ENCODE measurements around the gene COL8A2. TPM values are rescaled to one million over a fixed set of nuclear protein-coding genes. Genes with fewer than 3 reads are reported as not detected.

COL8A2 gene
- total RNA-seq, 1 experiment from 2014 or later, result 0.24 TPM

DNA sequence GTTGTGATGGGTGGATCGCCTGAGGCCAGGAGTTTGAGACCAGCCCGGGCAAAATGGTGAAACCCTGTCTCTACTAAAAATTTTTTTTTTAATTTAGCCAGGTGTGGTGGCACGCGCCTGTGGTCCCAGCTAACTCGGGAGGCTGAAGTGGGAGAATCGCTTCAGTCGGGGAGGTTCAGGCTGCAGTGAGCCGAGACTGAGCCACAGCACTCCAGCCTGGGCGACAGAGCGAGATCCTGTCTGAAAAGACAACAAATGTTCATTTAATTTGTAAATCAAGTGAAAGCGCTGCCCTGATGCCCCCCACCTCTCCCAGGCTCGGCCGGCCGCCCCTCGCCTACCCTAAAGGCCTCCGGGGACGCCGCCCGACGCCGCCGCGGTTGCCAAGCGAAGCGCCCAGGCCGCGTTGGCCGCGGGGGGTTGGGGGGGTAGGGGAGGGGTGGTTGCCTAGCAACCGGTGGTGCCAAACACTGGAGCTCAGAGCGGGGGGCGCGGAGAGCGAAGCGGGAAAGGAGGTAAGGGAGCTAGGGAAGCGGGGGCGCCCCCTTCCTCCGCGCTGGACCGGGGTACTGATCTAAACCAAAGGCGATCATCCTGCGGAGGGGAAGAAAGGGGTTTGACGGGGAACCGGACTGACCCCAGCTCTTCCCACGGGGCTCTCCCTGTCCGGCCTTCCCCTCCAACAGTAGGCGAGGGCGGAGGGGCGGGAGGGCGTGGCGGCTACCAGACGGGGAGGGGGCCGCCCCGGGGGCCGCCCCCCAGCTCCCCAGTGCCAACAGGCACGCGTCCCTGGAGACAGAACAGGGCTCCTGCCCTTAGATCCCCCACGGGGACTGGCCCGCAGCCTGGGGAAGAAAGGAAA is 41.2 kb downstream of the COL8A2 start, which contains the start of gene TEKT2:
TEKT2 (plus strand) TSS at position 460 of the 862 bp plus-strand sequence. CDS start 828 bp downstream, outside the sequence.
- ChIA-PET CTCF (interaction anchor here (0.5 kb wide), 1 partner anchor 194 kb away, joined by 6 read pairs; no protein-coding TSS in a partner anchor), POLR2A (ENCODE audit: low non-redundant PET) (interaction anchor here (0.6 kb wide), 1 partner anchor 380 kb away, joined by 4 read pairs; the partner anchor contains the start of gene MRPS15)
- TF ChIP-seq EZH2 (IDR thresholded peaks at IDR 0.05; ENCODE audit: borderline replicate concordance, low read depth, low read length, poor library complexity, severe bottlenecking), result no peak
- TF ChIP-seq, protein P1, sequence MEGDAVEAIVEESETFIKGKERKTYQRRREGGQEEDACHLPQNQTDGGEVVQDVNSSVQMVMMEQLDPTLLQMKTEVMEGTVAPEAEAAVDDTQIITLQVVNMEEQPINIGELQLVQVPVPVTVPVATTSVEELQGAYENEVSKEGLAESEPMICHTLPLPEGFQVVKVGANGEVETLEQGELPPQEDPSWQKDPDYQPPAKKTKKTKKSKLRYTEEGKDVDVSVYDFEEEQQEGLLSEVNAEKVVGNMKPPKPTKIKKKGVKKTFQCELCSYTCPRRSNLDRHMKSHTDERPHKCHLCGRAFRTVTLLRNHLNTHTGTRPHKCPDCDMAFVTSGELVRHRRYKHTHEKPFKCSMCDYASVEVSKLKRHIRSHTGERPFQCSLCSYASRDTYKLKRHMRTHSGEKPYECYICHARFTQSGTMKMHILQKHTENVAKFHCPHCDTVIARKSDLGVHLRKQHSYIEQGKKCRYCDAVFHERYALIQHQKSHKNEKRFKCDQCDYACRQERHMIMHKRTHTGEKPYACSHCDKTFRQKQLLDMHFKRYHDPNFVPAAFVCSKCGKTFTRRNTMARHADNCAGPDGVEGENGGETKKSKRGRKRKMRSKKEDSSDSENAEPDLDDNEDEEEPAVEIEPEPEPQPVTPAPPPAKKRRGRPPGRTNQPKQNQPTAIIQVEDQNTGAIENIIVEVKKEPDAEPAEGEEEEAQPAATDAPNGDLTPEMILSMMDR (conservative IDR thresholded peaks at IDR 0.05; ENCODE audit: low read depth, low read length), result no peak
- BruUV-seq (replicated peaks), result no TSS peak
- H3K9me3 ChIP-seq (ENCODE audit: low read depth, low read length, poor library complexity, severe bottlenecking), result no peaks in the 10 kb centered on the region
- H3K27me3 ChIP-seq (replicated peaks; ENCODE audit: insufficient read depth, low read depth, low read length, poor library complexity), result no peaks in the 10 kb centered on the region
- H3K4me1 ChIP-seq (ENCODE audit: insufficient read depth, low read length, poor library complexity, severe bottlenecking), result no peaks in the 10 kb centered on the region
- H3K4me3 ChIP-seq (ENCODE audit: low read depth, low read length, poor library complexity, severe bottlenecking), result peak within 1 kb of the TSS; percentile 57
- peak within 1 kb of the TSS; percentile 64 for H3K27ac ChIP-seq (ENCODE audit: low read depth, low read length, poor library complexity, severe bottlenecking)
- intact Hi-C loops (cut with micrococcal nuclease; ENCODE audit: unreplicated experiment), result no loop called here
- peak; percentile 84 for DNase-seq (ENCODE audit: low spot score)
- H3K36me3 ChIP-seq (ENCODE audit: insufficient read depth, low read length, poor library complexity, severe bottlenecking), result no peaks in the 10 kb centered on the region

DNA sequence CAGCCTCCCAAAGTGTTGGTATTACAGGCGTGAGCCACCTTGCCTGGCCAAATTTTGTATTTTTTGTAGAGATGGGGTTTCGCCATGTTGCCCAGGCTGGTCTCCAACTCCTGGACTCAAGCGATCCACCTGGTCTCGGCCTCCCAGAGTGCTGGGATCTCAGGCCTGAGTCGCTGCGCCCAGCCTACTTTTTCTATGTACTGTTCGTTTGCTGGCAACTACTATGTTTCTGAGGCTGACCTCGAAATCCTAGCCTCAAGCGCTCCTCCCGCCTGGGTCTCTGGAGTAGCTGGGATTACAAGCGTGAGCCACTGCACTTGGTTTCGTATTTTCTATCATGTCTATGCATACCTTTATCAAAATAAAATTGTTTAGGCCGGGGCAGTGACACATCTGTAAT is 41.8 kb downstream of the COL8A2 start:
- TF ChIP-seq, protein P1 (conservative IDR thresholded peaks at IDR 0.05; ENCODE audit: low read depth, low read length), result no peak
- DNase-seq (ENCODE audit: low spot score), result no peak
- no peaks in the 10 kb centered on the region for H3K4me1 ChIP-seq (ENCODE audit: insufficient read depth, low read length, poor library complexity, severe bottlenecking)
- no peaks in the 10 kb centered on the region for H3K27me3 ChIP-seq (replicated peaks; ENCODE audit: insufficient read depth, low read depth, low read length, poor library complexity)
- intact Hi-C loops (cut with micrococcal nuclease; ENCODE audit: unreplicated experiment), result no loop called here
- BruUV-seq (replicated peaks), result no TSS peak
- ChIA-PET CTCF (interaction anchor here (0.5 kb wide), 1 partner anchor 194 kb away, joined by 6 read pairs; no protein-coding TSS in a partner anchor), POLR2A (ENCODE audit: low non-redundant PET) (no interaction called here)
- no peaks in the 10 kb centered on the region for H3K36me3 ChIP-seq (ENCODE audit: insufficient read depth, low read length, poor library complexity, severe bottlenecking)
- no peaks in the 10 kb centered on the region for H3K9me3 ChIP-seq (ENCODE audit: low read depth, low read length, poor library complexity, severe bottlenecking)
- no peak overlapping the region for H3K27ac ChIP-seq (ENCODE audit: low read depth, low read length, poor library complexity, severe bottlenecking)
- H3K4me3 ChIP-seq (ENCODE audit: low read depth, low read length, poor library complexity, severe bottlenecking), result no peak overlapping the region

- Histone ChIP-seq H3K27ac (ENCODE audit: low read depth, low read length, poor library complexity, severe bottlenecking) (no peak overlapping the region), H3K27me3 (replicated peaks; ENCODE audit: insufficient read depth, low read depth, low read length, poor library complexity) (no peaks in the 10 kb centered on the region), H3K9me3 (ENCODE audit: low read depth, low read length, poor library complexity, severe bottlenecking) (no peaks in the 10 kb centered on the region), H3K4me3 (ENCODE audit: low read depth, low read length, poor library complexity, severe bottlenecking) (no peak overlapping the region), H3K4me1 (ENCODE audit: insufficient read depth, low read length, poor library complexity, severe bottlenecking) (no peaks in the 10 kb centered on the region), H3K36me3 (ENCODE audit: insufficient read depth, low read length, poor library complexity, severe bottlenecking) (no peaks in the 10 kb centered on the region)
- BruUV-seq (replicated peaks), result no TSS peak
- intact Hi-C loops (cut with micrococcal nuclease; ENCODE audit: unreplicated experiment), result no loop called here
- TF ChIP-seq, protein P1 (conservative IDR thresholded peaks at IDR 0.05; ENCODE audit: low read depth, low read length), result no peak
- TF ChIP-seq EZH2 (IDR thresholded peaks at IDR 0.05; ENCODE audit: borderline replicate concordance, low read depth, low read length, poor library complexity, severe bottlenecking), result no peak
- ChIA-PET POLR2A (ENCODE audit: low non-redundant PET) (no interaction called here), CTCF (no interaction called here)
- no peak for DNase-seq (ENCODE audit: low spot score)
Observed at GRCh38 chr1:36081926-36082485, 43.0 kb downstream of the COL8A2 start.

All from A673 (cell line).